Dedifferentiated amniotic fluid mesenchymal stem cell (primary cell): ENCODE results near the gene TMEM120B.

Experiments
- DNase-seq: peaks from one replicate; pipeline ENCODE4 v3.0.0-alpha.2; 2016; ENCODE audit errors: extremely low spot score

Gene TMEM120B

DNA sequence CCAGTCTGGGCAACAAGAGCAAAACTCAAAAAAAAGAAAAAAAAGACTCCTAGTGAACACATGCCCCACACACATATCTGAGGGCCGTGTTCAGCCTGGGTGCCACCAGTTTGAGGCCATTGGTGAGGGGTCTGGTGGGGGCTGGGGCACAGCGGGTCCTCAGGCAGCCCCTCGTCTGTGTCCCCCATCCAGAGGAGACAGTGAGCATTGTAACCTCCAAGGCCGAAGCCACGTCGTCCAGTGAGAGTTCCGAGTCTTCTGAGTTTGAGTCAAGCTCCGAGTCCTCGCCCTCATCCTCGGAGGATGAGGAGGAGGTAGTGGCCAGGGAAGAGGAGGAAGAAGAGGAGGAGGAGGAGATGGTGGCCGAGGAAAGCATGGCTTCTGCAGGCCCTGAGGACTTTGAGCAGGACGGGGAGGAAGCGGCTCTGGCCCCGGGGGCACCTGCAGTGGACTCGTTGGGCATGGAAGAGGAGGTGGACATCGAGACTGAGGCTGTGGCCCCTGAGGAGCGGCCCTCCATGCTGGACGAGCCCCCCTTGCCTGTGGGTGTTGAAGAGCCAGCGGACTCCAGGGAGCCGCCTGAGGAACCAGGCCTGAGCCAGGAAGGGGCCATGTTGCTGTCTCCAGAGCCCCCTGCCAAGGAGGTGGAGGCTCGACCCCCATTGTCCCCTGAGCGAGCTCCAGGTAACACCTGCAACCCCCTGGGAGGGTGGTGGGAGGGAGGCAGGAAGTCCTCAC, 106.8 kb downstream of the TMEM120B start:
- DNase-seq, result no peak

DNA sequence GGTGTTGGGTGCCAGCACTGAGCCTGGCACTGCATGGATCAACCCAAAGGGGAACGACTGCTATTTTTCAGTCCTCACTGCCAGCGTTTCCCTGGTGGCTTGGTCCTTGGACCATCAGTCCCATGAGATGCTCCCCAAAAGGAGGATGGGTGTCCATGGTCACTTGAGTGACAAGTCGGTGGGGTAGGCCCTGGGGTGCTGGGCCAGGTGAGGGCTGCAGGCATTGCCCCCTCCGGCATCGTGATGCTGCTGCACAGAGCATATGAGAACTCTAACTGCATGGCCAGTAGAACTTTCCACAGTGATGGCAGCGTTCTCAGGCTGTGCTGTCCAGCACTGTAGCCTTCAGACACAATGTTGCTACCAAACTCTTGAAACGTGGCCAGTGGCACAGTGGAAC, 107.5 kb downstream of the TMEM120B start:
- no peak for DNase-seq

DNA sequence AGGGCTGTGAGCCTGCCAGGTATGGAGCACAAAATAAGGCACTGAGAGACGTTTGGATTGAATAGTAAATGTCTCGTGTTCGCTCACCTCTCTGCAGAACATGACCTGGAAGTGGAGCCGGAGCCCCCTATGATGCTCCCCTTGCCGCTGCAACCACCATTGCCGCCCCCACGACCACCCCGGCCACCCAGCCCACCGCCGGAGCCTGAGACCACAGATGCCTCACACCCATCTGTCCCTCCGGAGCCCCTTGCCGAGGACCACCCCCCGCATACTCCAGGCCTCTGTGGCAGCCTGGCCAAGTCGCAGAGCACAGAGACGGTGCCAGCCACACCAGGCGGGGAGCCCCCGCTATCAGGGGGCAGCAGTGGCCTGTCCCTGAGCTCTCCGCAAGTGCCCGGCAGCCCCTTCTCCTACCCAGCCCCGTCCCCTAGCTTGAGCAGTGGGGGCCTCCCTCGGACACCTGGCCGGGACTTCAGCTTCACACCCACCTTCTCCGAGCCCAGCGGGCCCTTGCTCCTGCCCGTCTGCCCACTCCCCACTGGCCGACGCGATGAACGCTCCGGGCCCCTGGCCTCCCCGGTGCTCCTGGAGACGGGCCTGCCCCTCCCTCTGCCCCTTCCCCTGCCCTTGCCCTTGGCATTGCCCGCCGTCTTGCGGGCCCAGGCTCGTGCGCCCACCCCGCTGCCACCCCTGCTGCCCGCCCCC, 110.0 kb downstream of the TMEM120B start:
- DNase-seq, result no peak

DNA sequence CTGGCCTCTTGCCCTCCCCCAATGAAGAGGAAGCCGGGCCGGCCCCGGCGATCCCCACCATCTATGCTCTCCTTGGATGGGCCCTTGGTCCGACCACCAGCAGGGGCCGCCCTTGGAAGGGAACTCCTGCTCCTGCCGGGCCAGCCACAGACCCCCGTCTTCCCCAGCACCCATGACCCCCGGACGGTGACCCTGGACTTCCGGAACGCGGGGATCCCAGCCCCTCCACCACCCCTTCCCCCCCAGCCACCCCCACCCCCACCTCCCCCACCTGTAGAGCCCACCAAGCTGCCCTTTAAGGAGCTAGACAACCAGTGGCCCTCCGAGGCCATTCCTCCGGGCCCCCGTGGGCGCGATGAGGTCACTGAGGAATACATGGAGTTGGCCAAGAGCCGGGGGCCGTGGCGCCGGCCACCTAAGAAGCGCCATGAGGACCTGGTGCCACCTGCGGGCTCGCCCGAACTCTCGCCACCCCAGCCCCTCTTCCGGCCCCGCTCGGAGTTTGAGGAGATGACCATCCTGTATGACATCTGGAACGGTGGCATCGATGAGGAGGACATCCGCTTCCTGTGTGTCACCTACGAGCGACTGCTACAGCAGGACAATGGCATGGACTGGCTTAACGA, 110.7 kb downstream of the TMEM120B start:
- DNase-seq, result no peak

DNA sequence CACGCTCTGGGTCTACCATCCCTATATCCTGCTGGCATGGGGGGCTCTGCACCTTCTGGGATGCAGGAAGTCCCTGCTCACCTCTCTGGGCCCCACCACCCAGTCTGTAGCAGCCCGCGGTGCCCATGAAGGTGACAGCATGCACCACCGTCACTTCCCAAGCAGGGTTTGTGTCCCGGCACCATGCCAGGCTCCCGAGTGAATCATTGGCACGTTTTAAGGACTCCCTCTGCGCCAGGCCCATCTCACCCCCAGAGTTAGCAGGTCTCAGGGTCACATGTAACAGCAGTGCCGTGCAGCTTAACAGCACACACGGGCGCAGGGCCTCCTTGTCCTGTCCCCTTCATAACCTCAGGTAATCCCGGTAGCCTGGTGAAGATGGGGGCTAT, 111.2 kb downstream of the TMEM120B start:
- no peak for DNase-seq

DNA sequence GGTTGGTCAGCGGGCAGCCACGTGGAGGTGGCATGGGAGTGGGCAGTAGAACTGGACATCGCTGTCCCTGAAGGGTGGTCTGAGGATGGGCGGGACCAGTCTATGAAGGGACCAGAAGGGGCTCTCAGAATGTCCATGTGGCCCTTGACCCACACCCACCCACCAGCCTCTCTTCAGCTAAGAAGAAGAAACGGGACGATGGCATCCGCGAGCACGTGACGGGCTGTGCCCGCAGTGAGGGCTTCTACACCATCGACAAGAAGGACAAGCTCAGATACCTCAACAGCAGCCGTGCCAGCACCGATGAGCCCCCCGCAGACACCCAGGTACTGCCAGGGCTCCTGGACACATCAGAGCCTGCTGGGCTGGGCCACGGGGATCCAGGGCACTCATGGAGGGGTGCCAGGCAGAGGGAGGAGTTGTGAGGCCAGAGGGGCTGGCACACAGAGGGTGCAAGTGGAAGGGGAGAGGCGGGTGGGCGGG, 112.5 kb downstream of the TMEM120B start:
- DNase-seq, result no peak

DNA sequence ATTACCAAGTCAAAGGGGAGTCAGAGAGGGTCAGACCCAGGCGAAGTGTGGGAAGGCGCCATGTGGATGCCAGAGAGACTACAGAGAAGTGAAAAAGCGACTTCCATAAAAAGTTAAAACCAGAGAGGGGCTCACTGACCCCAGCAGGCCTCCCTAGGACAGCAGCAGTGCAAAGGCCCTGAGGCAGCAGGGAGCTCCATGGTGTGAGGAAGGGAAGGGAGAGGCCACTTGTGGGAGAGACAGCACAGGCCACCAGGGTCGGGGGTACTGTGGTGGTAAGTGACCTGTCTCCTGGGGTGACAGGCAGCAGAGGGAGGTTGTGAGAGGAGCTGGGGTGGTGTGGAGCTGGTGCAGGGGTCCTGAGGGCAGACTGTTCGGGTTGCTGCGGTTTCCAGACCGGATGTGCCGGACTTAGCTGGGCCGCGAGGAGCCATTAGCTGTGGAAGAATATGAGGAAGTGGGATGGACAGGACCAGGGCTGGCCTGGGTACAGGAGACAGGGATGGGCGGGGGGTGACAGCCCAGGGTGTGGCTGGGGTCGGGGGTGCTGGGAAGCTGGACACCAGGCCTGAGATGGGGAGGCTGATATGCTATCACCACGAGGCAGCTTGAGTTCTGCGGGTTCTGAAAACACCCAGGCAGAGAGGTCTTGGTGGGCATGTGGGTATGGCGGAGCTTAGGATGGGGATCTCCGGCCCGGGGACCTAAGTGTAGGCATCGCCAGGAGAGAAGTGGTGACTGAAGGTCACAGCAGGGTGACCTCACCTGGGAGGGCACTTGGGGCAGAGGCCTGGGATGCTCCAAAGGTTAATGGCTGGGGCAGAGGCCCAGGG, 114.0 kb downstream of the TMEM120B start:
- no peak for DNase-seq

DNA sequence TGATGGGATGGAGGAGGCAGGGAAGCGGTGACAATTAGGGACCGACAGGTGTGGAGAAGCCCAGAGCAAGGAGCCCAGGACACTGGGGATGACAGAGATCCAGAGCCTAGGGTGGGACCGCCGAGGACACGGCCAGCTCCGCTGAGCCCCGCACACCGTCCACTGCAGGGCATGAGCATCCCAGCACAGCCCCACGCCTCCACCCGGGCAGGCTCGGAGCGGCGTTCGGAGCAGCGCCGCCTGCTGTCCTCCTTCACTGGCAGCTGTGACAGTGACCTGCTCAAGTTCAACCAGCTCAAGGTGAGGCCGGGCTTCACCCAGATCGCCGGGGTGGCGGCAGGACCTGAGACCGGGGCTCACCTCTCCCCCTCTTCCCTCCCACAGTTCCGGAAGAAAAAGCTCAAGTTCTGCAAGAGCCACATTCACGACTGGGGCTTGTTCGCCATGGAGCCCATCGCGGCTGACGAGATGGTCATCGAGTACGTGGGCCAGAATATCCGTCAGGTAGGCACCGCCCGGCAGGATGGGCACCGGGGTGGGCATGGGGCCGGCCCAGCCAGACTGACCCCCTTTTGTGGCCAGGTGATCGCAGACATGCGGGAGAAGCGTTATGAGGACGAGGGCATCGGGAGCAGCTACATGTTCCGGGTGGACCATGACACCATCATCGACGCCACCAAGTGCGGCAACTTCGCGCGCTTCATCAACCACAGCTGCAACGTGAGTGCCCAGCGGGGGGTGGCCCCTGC, 115.0 kb downstream of the TMEM120B start:
- no peak for DNase-seq

DNA sequence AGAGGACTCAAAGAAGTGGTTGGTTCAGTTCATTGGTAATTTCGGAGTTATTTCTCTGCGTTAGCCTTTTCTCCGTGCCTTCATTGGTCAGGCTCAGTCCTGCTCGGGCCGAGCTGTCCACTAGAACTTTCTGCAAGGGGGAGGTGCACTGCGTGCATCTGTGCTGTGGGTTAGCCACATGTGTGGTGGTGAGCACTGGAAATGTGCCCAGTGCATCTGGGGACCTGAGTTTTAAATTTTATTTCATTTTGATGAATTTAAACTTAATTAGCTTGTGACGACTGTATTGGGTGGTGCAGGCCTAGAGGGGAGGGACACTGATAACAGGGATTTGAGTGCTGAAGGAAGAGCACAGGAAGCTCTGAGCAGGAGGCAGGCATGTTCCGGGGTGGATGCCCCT, 115.8 kb downstream of the TMEM120B start:
- no peak for DNase-seq

DNA sequence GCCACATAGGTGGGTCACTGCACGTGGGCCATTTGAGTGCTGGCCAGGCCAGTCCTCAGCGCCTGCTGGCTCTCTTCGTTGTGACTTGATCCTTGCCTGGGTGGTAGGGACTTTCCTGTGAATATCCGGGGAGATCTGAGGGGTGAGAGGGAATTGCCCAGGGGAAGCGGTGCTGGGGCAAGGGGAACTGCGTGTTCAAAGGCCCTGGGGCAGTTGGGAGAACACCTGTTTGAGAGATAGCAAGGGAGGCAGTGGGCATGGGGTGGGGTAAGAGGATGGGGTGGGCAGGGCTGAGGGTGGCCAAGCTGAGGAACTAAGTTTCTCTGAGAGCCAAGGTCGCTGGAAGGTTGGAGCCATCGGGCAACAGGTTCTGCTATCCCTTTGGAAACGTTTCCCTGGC, 116.3 kb downstream of the TMEM120B start:
- no peak for DNase-seq

DNA sequence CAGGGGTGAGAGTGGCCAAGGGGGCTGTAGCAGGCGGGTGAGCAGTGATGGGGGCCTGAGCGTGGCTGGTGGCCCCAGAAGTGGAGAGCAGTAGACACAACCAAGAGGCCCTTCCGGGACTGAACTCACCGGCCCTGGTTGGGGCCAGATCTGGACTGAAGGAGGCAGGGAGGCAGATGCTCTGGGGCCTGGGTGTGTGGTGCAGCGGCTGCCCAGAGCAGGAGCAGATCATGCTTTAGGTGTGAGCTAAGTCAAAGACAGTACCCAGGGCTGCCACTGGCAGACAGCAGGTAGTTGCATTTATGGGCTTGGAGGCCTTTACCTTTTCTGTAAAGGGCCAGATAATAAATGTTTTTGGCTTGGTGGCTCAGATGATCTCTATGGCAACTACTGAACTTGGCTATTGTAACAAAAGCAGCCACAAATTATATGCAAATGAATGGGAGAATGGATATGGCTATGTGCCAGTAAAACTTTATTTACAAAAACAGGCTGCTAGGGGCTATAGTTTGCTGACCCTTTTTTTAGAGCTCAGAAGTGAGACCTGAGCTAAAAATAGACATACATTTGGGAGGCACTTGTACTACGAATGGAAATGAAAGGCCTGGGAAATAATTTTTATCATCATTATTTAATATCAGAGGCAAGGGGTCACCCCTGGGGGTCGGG, 116.8 kb downstream of the TMEM120B start:
- no peak for DNase-seq

DNA sequence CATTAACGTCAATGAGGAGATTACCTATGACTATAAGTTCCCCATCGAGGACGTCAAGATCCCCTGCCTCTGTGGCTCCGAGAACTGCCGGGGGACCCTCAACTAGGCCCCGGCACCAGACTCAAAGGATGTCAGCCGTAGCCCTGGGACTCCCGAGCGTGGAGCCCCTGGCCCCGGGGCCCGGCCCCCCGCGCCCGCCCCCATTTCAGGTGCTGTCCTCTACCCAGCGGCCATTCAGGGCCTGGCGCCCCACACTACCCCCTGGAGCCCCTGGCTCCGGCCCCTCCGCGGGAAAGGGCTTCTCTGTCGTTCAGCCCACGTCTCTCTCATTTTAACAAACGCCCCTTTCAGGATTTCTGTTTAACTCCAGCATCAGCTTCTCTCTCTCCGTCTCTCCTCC, 117.6 kb downstream of the TMEM120B start:
- DNase-seq, result no peak

DNA sequence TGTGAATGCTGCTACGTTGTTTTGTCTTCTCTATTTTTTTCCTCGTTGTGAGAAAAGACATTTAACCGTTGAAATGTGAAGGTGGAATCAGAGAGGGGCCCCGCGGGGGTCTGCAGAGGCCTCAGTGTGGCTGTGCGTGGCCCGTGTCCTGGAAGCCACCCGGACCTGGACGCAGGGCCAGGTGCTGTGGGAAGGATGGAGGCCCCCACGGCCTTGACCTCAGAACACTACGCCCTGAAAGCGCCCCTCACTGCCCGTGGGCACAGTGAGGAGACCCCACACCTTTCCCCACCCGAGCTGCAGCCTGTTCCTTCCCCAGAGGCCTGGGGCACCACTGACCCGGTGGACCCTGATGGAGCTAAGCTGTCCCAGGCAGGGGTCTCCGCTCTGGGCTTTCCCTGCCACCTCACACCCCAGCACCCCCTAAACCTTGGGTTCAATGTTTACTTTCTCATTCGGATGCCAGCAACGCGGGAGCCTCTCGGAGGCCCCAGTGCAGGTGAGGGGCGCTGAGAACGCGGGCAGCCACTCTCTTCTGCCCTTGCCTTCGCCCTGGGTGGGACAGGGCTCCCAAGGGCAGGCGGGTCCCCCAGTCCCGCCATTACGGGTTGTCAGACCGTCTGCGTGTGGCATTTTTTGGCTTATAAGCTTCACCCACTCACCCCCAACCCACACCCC, 118.2 kb downstream of the TMEM120B start:
- DNase-seq, result no peak
